GM12865 (cell line): Measurements from ENCODE around the gene RBM7.

Experiments
- DNase-seq: peaks from one replicate; pipeline ENCODE4 v3.0.0; 2010; ENCODE audit warnings: low read depth
- H3K4me3 ChIP-seq: 2 replicates; pipeline ENCODE4 v1.5.1; 2011; ENCODE audit warnings: mild to moderate bottlenecking, low read depth, low read length, control low read depth
- TF ChIP-seq, protein P1 (sequence below): IDR thresholded peaks from 2 replicates; pipeline ENCODE4 v1.5.1; 2011; ENCODE audit warnings: low read length, control low read depth, low read depth, inconsistent platforms; ENCODE audit not compliant: insufficient read depth; ENCODE audit errors: missing control alignments

Gene RBM7

DNA sequence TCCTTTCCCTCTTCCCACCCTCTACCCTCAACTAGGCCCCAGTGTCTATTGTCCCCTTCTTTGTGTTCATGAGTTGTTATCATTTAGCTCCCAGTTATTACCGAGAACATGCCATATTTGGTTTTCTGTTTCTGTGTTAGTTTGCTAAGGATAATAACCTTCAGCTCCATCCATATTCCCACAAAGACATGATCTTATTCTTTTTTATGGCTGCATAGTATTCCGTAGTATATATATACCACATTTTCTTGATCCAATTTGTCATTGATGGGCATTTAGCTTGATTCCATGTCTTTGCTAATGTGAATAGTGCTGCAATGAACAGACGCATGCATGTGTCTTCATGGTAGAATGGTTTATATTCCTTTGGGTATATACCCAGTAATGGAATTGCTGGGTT, 18.0 kb upstream of the RBM7 start:
- DNase-seq, result no peak
- TF ChIP-seq, protein P1, sequence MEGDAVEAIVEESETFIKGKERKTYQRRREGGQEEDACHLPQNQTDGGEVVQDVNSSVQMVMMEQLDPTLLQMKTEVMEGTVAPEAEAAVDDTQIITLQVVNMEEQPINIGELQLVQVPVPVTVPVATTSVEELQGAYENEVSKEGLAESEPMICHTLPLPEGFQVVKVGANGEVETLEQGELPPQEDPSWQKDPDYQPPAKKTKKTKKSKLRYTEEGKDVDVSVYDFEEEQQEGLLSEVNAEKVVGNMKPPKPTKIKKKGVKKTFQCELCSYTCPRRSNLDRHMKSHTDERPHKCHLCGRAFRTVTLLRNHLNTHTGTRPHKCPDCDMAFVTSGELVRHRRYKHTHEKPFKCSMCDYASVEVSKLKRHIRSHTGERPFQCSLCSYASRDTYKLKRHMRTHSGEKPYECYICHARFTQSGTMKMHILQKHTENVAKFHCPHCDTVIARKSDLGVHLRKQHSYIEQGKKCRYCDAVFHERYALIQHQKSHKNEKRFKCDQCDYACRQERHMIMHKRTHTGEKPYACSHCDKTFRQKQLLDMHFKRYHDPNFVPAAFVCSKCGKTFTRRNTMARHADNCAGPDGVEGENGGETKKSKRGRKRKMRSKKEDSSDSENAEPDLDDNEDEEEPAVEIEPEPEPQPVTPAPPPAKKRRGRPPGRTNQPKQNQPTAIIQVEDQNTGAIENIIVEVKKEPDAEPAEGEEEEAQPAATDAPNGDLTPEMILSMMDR, result no peak
- no peak overlapping the region for H3K4me3 ChIP-seq

DNA sequence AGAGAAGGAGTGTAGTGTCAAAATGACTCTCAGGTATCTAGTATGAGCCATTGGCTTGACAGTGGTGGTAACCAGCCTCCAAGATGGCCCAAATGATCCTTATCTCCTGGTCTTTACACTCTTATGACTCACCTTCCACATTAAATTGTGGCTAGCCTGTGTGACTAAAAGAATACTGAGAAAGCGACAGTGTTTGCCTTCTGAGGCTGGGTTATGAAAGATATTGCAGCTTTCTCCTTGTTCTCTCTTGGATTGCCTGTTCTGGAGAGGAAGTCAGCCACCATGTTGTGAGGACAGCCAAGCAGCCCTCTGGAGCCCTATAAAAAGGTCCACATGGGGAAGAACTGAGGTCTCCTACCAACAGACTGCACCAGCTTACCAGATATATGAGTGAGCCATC, 16.0 kb upstream of the RBM7 start:
- TF ChIP-seq, protein P1, result no peak
- no peak for DNase-seq
- no peak overlapping the region for H3K4me3 ChIP-seq

DNA sequence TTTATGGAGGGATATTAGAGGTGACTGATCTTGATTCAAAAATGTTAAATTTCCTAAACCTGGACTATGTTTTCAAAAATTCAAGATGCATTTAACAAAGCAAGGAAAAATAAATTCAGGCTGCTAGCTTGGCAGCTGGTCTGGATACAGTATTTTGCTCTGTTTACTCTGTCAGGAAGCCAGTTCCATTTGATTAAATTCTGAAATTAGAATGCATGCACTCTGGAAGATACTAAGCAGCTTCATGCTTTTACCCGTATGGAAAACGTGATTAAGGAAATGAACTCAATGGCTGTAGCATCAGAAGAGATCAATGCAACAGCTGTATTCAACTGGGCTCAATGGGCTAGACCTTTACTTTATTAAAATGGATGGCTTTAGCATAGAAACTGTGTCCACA, 14.3 kb upstream of the RBM7 start:
- TF ChIP-seq, protein P1, result no peak
- H3K4me3 ChIP-seq, result no peak overlapping the region
- no peak for DNase-seq

DNA sequence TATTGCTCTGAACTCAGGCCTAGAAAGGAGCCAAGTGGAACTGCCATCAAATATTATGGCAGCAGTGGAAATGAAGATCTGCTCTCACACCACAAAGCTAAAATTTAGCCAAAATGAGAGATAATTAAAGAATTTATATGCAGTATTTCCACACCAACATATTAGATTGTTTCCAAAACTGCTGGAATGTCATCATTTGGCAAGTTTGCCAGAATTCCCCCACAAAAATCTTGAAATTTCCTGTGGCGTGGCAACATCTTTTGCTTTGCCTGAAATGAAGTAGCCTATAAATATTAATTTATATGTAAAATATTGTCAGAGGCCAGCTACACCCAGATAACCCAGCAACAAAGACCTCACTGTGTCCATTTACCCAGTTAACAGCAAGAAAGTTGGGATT, 13.9 kb upstream of the RBM7 start:
- TF ChIP-seq, protein P1, result no peak
- no peak for DNase-seq
- H3K4me3 ChIP-seq, result no peak overlapping the region

DNA sequence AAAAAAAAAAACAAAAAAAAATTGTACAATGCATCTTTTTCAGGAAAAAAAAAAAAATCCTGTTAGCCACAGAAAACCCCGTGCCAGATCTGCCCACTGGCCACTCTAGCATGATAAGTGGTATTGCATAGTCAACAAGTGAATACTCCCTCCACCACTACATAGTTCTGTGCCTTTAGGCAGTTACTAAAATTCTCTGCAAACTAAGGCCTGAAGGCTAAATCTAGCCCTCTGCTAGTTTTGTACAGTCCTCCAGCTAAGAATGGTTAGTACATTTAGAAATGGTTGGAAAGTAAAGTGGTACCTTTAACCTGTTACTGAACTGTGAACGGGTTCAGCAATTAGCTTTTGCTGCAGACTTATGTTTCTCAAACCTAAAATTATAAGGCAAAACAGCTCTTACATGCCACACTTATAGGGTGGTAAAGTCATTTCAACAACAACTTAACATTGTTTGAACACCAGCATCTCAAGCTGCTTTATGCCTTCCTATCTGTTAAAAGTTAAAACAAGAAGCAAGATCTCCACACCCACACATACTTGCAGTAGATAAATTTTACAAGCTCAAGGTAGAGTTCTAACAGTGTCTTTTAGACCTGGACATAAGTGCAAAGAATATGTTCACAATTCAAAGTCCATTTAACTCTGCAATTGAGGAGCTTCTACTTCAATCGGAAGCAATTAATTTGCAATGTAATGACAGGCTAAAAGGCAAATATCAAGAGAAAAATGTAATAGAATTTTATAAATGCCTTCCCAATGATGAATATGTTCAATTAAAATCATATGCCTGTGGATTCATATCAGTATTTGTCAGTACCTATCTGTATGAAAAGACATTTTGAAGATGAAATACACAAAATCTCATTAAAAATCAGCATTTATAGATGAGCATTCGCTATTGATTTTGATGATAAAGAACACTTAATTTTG, 7.5 kb upstream of the RBM7 start:
- TF ChIP-seq, protein P1, result no peak
- H3K4me3 ChIP-seq, result no peak overlapping the region
- DNase-seq, result no peak

DNA sequence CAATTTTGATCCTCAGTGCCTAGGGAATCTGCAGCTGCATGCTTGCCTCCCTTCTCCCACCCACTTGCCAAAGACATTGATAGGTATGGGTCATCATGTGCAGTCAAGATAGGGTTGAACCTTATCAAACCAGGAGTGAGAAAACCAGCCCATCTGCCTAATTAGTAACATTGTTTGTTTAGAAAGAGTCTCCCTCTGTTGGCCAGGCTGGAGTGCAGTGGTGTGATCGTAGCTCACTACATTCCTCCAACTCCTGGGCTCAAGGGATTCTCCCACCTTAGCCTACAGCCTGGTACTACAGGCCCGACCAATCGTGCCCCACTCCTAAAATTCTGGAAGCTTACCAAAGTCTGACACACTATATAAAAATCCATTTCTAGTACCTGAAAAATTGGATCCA, 4.7 kb upstream of the RBM7 start:
- TF ChIP-seq, protein P1, result peak; percentile 17
- DNase-seq, result no peak
- no peak overlapping the region for H3K4me3 ChIP-seq

DNA sequence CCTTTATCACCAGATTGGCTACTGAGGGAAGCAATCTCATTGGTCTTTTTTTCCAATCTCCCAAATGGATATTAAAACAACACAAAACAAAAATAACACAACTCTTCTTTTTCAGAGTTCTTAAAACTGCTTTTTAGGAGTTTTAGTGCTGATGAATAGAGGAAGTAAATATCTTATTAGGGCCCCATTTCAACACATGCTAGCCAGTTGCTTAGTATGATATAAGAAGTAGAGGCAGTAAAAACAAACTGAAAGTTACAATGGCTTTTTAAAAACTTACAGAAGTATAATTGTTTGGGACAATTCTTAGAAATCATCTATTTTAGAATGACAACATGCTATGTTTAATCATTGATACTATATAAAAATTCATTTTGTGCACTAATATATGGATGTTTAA, 3.5 kb upstream of the RBM7 start:
- TF ChIP-seq, protein P1, result no peak
- H3K4me3 ChIP-seq, result no peak overlapping the region
- DNase-seq, result no peak
